A549 treated with DMSO at 1 μM for 4 hours (cell line): ENCODE measurements around the gene NUDT11. TPM values are rescaled to one million over a fixed set of nuclear protein-coding genes. Genes with fewer than 3 reads are reported as not detected.

Experiments used
- total RNA-seq: library from RNA; stranded (reverse); fragments of 200-300 nt; extraction: Qiagen RNA extraction; gene quantifications from 5 replicates; pipeline ENCODE4 v1.2.3, GENCODE V29; 2022; ENCODE audit warnings: low read depth

Gene NUDT11
- total RNA-seq: 2.9 to 4.2 TPM (median 3.5 TPM) in 5 replicates

GRCh38 chrX:51496501-51497291 is at the start of gene NUDT11:
NUDT11 (minus strand) TSS chrX:51496592; CDS start chrX:51496444, 148 bp downstream.

Other genes with a start within 250 kb of the NUDT11 start
- gene NUDT10, start 163.8 kb downstream of the NUDT11 start, total RNA-seq: 0.28 to 0.56 TPM (median 0.45 TPM) in 5 replicates
- gene CENPVL3, start 122.3 kb upstream of the NUDT11 start, total RNA-seq: 0.11 to 0.22 TPM (median 0.19 TPM) in 5 replicates
- gene CENPVL2, start 186.2 kb upstream of the NUDT11 start, total RNA-seq: not detected in 5 replicates
- gene CENPVL1, start 213.9 kb upstream of the NUDT11 start, total RNA-seq: not detected in 5 replicates
- gene GSPT2, start 246.8 kb upstream of the NUDT11 start, total RNA-seq: 8.3 to 9.7 TPM (median 9.3 TPM) in 5 replicates